Ishikawa (cell line): ENCODE measurements around the gene MEIG1.

Experiments
- CEBPB ChIP-seq: IDR thresholded peaks from 2 replicates; pipeline ENCODE4 v1.6.1; 2012
- CREB1 ChIP-seq: IDR thresholded peaks from 2 replicates; pipeline ENCODE4 v1.6.1; 2012; ENCODE audit warnings: low read depth
- EGR1 ChIP-seq: IDR thresholded peaks from 2 replicates; pipeline ENCODE4 v1.6.1; 2012
- EP300 ChIP-seq: IDR thresholded peaks from 2 replicates; pipeline ENCODE4 v1.6.1; 2012; ENCODE audit warnings: borderline replicate concordance
- FOXM1 ChIP-seq: IDR thresholded peaks from 2 replicates; pipeline ENCODE4 v1.6.1; 2012; ENCODE audit warnings: low read depth, borderline replicate concordance
- MAX ChIP-seq: IDR thresholded peaks from 2 replicates; pipeline ENCODE4 v1.6.1; 2012
- NFIC ChIP-seq: IDR thresholded peaks from 2 replicates; pipeline ENCODE4 v1.6.1; 2012
- RAD21 ChIP-seq: IDR thresholded peaks from 2 replicates; pipeline ENCODE4 v1.6.1; 2012; ENCODE audit warnings: low read depth
- REST ChIP-seq: IDR thresholded peaks from 2 replicates; pipeline ENCODE4 v1.6.1; 2012; ENCODE audit warnings: low read depth, mild to moderate bottlenecking
- TAF1 ChIP-seq: IDR thresholded peaks from 2 replicates; pipeline ENCODE4 v1.6.1; 2012; ENCODE audit warnings: low read depth, mild to moderate bottlenecking
- TCF12 ChIP-seq: IDR thresholded peaks from 2 replicates; pipeline ENCODE4 v1.6.1; 2012; ENCODE audit warnings: low read depth
- TEAD4 ChIP-seq: IDR thresholded peaks from 2 replicates; pipeline ENCODE4 v1.6.1; 2012
- USF1 ChIP-seq: IDR thresholded peaks from 2 replicates; pipeline ENCODE4 v1.6.1; 2012
- YY1 ChIP-seq: IDR thresholded peaks from 2 replicates; pipeline ENCODE4 v1.6.1; 2012; ENCODE audit warnings: low read depth
- ZBTB7A ChIP-seq: IDR thresholded peaks from 2 replicates; pipeline ENCODE4 v1.6.1; 2012; ENCODE audit warnings: low read depth

MEIG1 gene

GRCh38 chr10:14967897-14968296 lies 8.7 kb downstream of the MEIG1 start:
- TF ChIP-seq YY1 (no peak), ZBTB7A (no peak), USF1 (no peak), NFIC (no peak), EGR1 (no peak), REST (no peak), TEAD4 (no peak), MAX (no peak)

- TF ChIP-seq CREB1, result no peak
- no peak for TF ChIP-seq TCF12
- no peak for TF ChIP-seq TAF1
- no peak for TF ChIP-seq FOXM1
- no peak for TF ChIP-seq USF1
- TF ChIP-seq RAD21, result peak; percentile 59
- TF ChIP-seq ZBTB7A, result no peak
These were observed 12.8 kb downstream of the MEIG1 start for GRCh38 chr10:14971867-14972448.

- no peak for TF ChIP-seq CREB1
- TF ChIP-seq EP300, result no peak
- no peak for TF ChIP-seq FOXM1
- no peak for TF ChIP-seq RAD21
- no peak for TF ChIP-seq TAF1
- no peak for TF ChIP-seq ZBTB7A
- no peak for TF ChIP-seq TCF12
- no peak for TF ChIP-seq EGR1
- no peak for TF ChIP-seq MAX
- no peak for TF ChIP-seq CEBPB
- TF ChIP-seq REST, result no peak
- no peak for TF ChIP-seq NFIC
- TF ChIP-seq USF1, result no peak
- no peak for TF ChIP-seq YY1
These were observed 16.6 kb downstream of the MEIG1 start for GRCh38 chr10:14975672-14976273.

GRCh38 chr10:14982744-14983143 lies 23.6 kb downstream of the MEIG1 start:
- TF ChIP-seq MAX (no peak), RAD21 (no peak), TEAD4 (no peak), REST (no peak), TCF12 (no peak), EGR1 (no peak), CEBPB (no peak), CREB1 (no peak), EP300 (no peak), USF1 (no peak), ZBTB7A (no peak)
